HG03558 (cell line): ENCODE measurements around the gene LRBA.
"Not testable (repeated sequence)": the region's sequence is repeated elsewhere in the genome, so short reads cannot be mapped to it uniquely, and the experiment has no call there.

ENCODE experiments used
- ATAC-seq: cut with Tn5 transposase; IDR thresholded peaks from one replicate; pipeline ENCODE4 v1.9.1; 2021; ENCODE audit warnings: moderate number of reproducible peaks; ENCODE audit not compliant: unreplicated experiment; ENCODE audit errors: extremely low read depth

LRBA gene

GRCh38 chr4:150949943-150950342 lies 65.1 kb downstream of the LRBA start:
- ATAC-seq = no peak

GRCh38 chr4:150949342-150949741 lies 65.7 kb downstream of the LRBA start:
- ATAC-seq = no peak

GRCh38 chr4:150948710-150949109 lies 66.4 kb downstream of the LRBA start:
- ATAC-seq = no peak

GRCh38 chr4:150948074-150948473 lies 67.0 kb downstream of the LRBA start:
- no peak for ATAC-seq

- no peak for ATAC-seq
Observed at GRCh38 chr4:150944660-150945059, 70.4 kb downstream of the LRBA start.

- no peak for ATAC-seq
Observed at GRCh38 chr4:150943818-150944217, 71.3 kb downstream of the LRBA start.

- no peak for ATAC-seq
Observed at GRCh38 chr4:150943126-150943525, 72.0 kb downstream of the LRBA start.

GRCh38 chr4:150942539-150942938 lies 72.5 kb downstream of the LRBA start:
- no peak for ATAC-seq

GRCh38 chr4:150940123-150940522 lies 75.0 kb downstream of the LRBA start:
- ATAC-seq = no peak

GRCh38 chr4:150939530-150939929 lies 75.6 kb downstream of the LRBA start:
- ATAC-seq = no peak

- ATAC-seq = no peak
Observed at GRCh38 chr4:150938873-150939499, 76.1 kb downstream of the LRBA start.

GRCh38 chr4:150938417-150938816 lies 76.7 kb downstream of the LRBA start:
- no peak for ATAC-seq

- ATAC-seq = no peak
Observed at GRCh38 chr4:150934022-150934421, 81.1 kb downstream of the LRBA start.

GRCh38 chr4:150931796-150932195 lies 83.3 kb downstream of the LRBA start:
- no peak for ATAC-seq

- no peak for ATAC-seq
Observed at GRCh38 chr4:150931005-150931404, 84.1 kb downstream of the LRBA start.

GRCh38 chr4:150923945-150924344 lies 91.1 kb downstream of the LRBA start:
- ATAC-seq = no peak

GRCh38 chr4:150921486-150921885 lies 93.6 kb downstream of the LRBA start:
- not testable (repeated sequence) for ATAC-seq

- ATAC-seq = not testable (repeated sequence)
Observed at GRCh38 chr4:150918562-150918961, 96.5 kb downstream of the LRBA start.

- no peak for ATAC-seq
Observed at GRCh38 chr4:150911326-150911725, 103.8 kb downstream of the LRBA start.

- ATAC-seq = no peak
Observed at GRCh38 chr4:150909116-150909515, 106.0 kb downstream of the LRBA start.

GRCh38 chr4:150906987-150907633 lies 108.0 kb downstream of the LRBA start:
- ATAC-seq = no peak

GRCh38 chr4:150904671-150905070 lies 110.4 kb downstream of the LRBA start:
- ATAC-seq = no peak
